HCT116 (cell line): ENCODE measurements around the gene OR10A5. TPM values are rescaled to one million over a fixed set of nuclear protein-coding genes. Genes with fewer than 3 reads are reported as not detected.

Experiments
- ATAC-seq: fragments of 200-7000 bp; cut with Tn5 transposase; 2 replicates; pipeline ENCODE4 v1.9.1; 2020; ENCODE audit warnings: mild to moderate bottlenecking, moderate library complexity
- BruUV-seq: library from RNA; stranded (reverse); fragments of 400-500 nt; replicated peaks from 2 replicates; lab custom pipeline; 2021; lab: Mats Ljungman, UMichigan
- CTCF ChIA-PET: fragments of 300-600 bp; sonication (Branson Sonifier 250); formaldehyde crosslinking; loops from one replicate; lab custom pipeline; 2021; ENCODE audit warnings: antibody characterized with exemption; lab: Charles Lee
- POLR2A ChIA-PET: fragments of 300-600, 350-600 bp; sonication (Branson Sonifier 250); formaldehyde crosslinking; loops from one replicate; lab custom pipeline; 2021; ENCODE audit warnings: antibody characterized with exemption; lab: Charles Lee
- RAD21 ChIA-PET, 2 experiments: fragments of 300-600 bp; sonication (Branson Sonifier 250); formaldehyde crosslinking; loops; one replicate each; lab custom pipeline; 2023; ENCODE audit warnings: low total read pairs in 2 of 2; ENCODE audit not compliant: uncharacterized antibody in 2 of 2, unreplicated experiment in 2 of 2, low non-redundant PET in 1 of 2; lab: Charles Lee
- DNase-seq: peaks from one replicate; pipeline ENCODE4 v3.0.0-alpha.2; 2010; ENCODE audit warnings: low read depth, low spot score
- H2AFZ ChIP-seq: fragments of 200-600 bp; shearing (Covaris generic), sonication (generic); 2 replicates; pipeline ENCODE4 v1.6.1; 2017; ENCODE audit warnings: low read depth, mixed run types, mixed read lengths, antibody characterized with exemption, low read length; ENCODE audit not compliant: poor library complexity, severe bottlenecking
- H3K27ac ChIP-seq: 2 replicates; pipeline ENCODE4 v1.5.1; 2012; ENCODE audit warnings: low read depth, low read length
- H3K27me3 ChIP-seq: fragments of 200-600 bp; sonication (generic); 2 replicates; pipeline ENCODE4 v1.6.1; 2016; ENCODE audit warnings: mixed run types, low read length, mixed read lengths; ENCODE audit not compliant: insufficient read depth
- H3K36me3 ChIP-seq, 2 experiments: fragments of 200-500 bp in 1 of 2; fragments of 200-600 bp in 1 of 2; sonication (Bioruptor generic) in 1 of 2; sonication (generic) in 1 of 2; 2 replicates each; pipeline versions ENCODE4 v1.5.1 to v1.6.1; 2014 to 2016; ENCODE audit warnings: low read length in 2 of 2, inconsistent platforms in 1 of 2, mixed read lengths in 1 of 2, mixed run types in 1 of 2; ENCODE audit not compliant: insufficient read depth in 2 of 2, control insufficient read depth in 1 of 2
- H3K4me1 ChIP-seq, 2 experiments: fragments of 200-600 bp in 1 of 2; sonication (generic) in 1 of 2; 2 replicates each; pipeline versions ENCODE4 v1.5.1 to v1.6.1; 2012 to 2017; ENCODE audit warnings: low read length in 2 of 2, inconsistent platforms in 1 of 2, mild to moderate bottlenecking in 1 of 2, mixed read lengths in 1 of 2, mixed run types in 1 of 2, moderate library complexity in 1 of 2; ENCODE audit not compliant: insufficient read depth in 2 of 2, control insufficient read depth in 1 of 2
- H3K4me2 ChIP-seq: fragments of 200-600 bp; sonication (generic); 2 replicates; pipeline ENCODE4 v1.6.1; 2017; ENCODE audit warnings: mixed run types, low read length, mixed read lengths
- H3K4me3 ChIP-seq, 2 experiments: fragments of 200-600 bp in 1 of 2; sonication (generic) in 1 of 2; replicated peaks in 1 of 2; 2 replicates each; pipeline ENCODE4 v1.5.1; 2011 to 2016; ENCODE audit warnings: low read length in 2 of 2, control low read depth in 1 of 2, low read depth in 1 of 2, mild to moderate bottlenecking in 1 of 2, mixed read lengths in 1 of 2, mixed run types in 1 of 2
- H3K79me2 ChIP-seq: fragments of 200-600 bp; sonication (generic); 2 replicates; pipeline ENCODE4 v1.6.1; 2017; ENCODE audit warnings: mild to moderate bottlenecking, mixed run types, low read length, moderate library complexity, mixed read lengths; ENCODE audit not compliant: insufficient read depth
- H3K9ac ChIP-seq: fragments of 200-600 bp; sonication (generic); 2 replicates; pipeline ENCODE4 v1.6.1; 2016; ENCODE audit warnings: low read length, mixed read lengths
- H3K9me2 ChIP-seq: fragments of 200-600 bp; sonication (generic), shearing (Covaris generic); 2 replicates; pipeline ENCODE4 v1.6.1; 2017; ENCODE audit warnings: mixed run types, mild to moderate bottlenecking, moderate library complexity; ENCODE audit not compliant: insufficient read depth
- H3K9me3 ChIP-seq, 2 experiments: fragments of 200-500 bp in 1 of 2; fragments of 200-600 bp in 1 of 2; sonication (Bioruptor generic) in 1 of 2; sonication (generic) in 1 of 2; 2 replicates each; pipeline ENCODE4 v1.6.1; 2014 to 2017; ENCODE audit warnings: low read length in 2 of 2, mixed read lengths in 2 of 2, inconsistent platforms in 1 of 2, low read depth in 1 of 2, mild to moderate bottlenecking in 1 of 2, mixed run types in 1 of 2, moderate library complexity in 1 of 2; ENCODE audit not compliant: control insufficient read depth in 1 of 2, insufficient read depth in 1 of 2
- H4K20me1 ChIP-seq: fragments of 200-600 bp; sonication (generic), shearing (Covaris generic); 2 replicates; pipeline ENCODE4 v1.6.1; 2017; ENCODE audit warnings: mixed run types, mild to moderate bottlenecking, moderate library complexity; ENCODE audit not compliant: insufficient read depth
- ATF3 ChIP-seq: IDR thresholded peaks from 2 replicates; pipeline ENCODE4 v1.6.1; 2012
- CBX3 ChIP-seq: IDR thresholded peaks from 2 replicates; pipeline ENCODE4 v1.6.1; 2012; ENCODE audit warnings: low read depth
- CEBPB ChIP-seq: IDR thresholded peaks from 2 replicates; pipeline ENCODE4 v1.6.1; 2012; ENCODE audit warnings: low read depth
- CTCF ChIP-seq, 3 experiments: fragments of 200-600 bp in 1 of 3; sonication (generic) in 1 of 3; IDR thresholded peaks in 2 of 3; conservative IDR thresholded peaks in 1 of 3; 2 replicates each; pipeline ENCODE4 v1.5.1; 2012 to 2017; ENCODE audit warnings: low read depth in 2 of 3, low read length in 2 of 3, antibody characterized with exemption in 1 of 3, borderline replicate concordance in 1 of 3, control low read depth in 1 of 3, mild to moderate bottlenecking in 1 of 3, mixed read lengths in 1 of 3, mixed run types in 1 of 3, moderate library complexity in 1 of 3; ENCODE audit not compliant: insufficient read depth in 1 of 3
- ELF1 ChIP-seq: IDR thresholded peaks from 2 replicates; pipeline ENCODE4 v1.6.1; 2012; ENCODE audit warnings: low read depth, borderline replicate concordance
- EZH2 ChIP-seq: fragments of 200-600 bp; sonication (generic); IDR thresholded peaks from 2 replicates; pipeline ENCODE4 v1.6.1; 2017; ENCODE audit warnings: antibody characterized with exemption, mixed run types
- FOSL1 ChIP-seq: IDR thresholded peaks from 2 replicates; pipeline ENCODE4 v1.6.1; 2012; ENCODE audit warnings: low read depth
- JUND ChIP-seq: IDR thresholded peaks from 2 replicates; pipeline ENCODE4 v1.6.1; 2012
- MAX ChIP-seq: IDR thresholded peaks from 2 replicates; pipeline ENCODE4 v1.6.1; 2012
- POLR2A ChIP-seq: IDR thresholded peaks from 2 replicates; pipeline ENCODE4 v1.7.0; 2011; ENCODE audit warnings: borderline replicate concordance; ENCODE audit not compliant: insufficient read depth, insufficient read length; ENCODE audit errors: extremely low read depth
- POLR2AphosphoS5 ChIP-seq: IDR thresholded peaks from 2 replicates; pipeline ENCODE4 v1.6.1; 2011; ENCODE audit warnings: mild to moderate bottlenecking, low read depth, low read length, moderate library complexity
- RAD21 ChIP-seq: IDR thresholded peaks from 2 replicates; pipeline ENCODE4 v1.6.1; 2012; ENCODE audit warnings: low read depth, mild to moderate bottlenecking
- SIN3A ChIP-seq: IDR thresholded peaks from 2 replicates; pipeline ENCODE4 v1.6.1; 2012; ENCODE audit warnings: low read depth
- SP1 ChIP-seq: IDR thresholded peaks from 2 replicates; pipeline ENCODE4 v1.6.1; 2012; ENCODE audit warnings: low read depth
- SRF ChIP-seq: IDR thresholded peaks from 2 replicates; pipeline ENCODE4 v1.6.1; 2012; ENCODE audit warnings: low read depth
- YY1 ChIP-seq: IDR thresholded peaks from 2 replicates; pipeline ENCODE4 v1.6.1; 2011; ENCODE audit warnings: low read length, low read depth, moderate library complexity, mild to moderate bottlenecking; ENCODE audit not compliant: insufficient replicate concordance; ENCODE audit errors: extremely low read depth
- ZBTB33 ChIP-seq: IDR thresholded peaks from 2 replicates; pipeline ENCODE4 v1.6.1; 2011; ENCODE audit warnings: mild to moderate bottlenecking, low read length, moderate library complexity; ENCODE audit not compliant: insufficient replicate concordance; ENCODE audit errors: extremely low read depth
- ZFX ChIP-seq: fragments of 450-650 bp; IDR thresholded peaks from 2 replicates; pipeline ENCODE4 v1.6.1; 2017
- ZNF274 ChIP-seq: fragments of 200-500 bp; sonication (Bioruptor generic); IDR thresholded peaks from 2 replicates; pipeline ENCODE4 v1.6.1; 2014; ENCODE audit warnings: mild to moderate bottlenecking, low read depth, low read length, inconsistent platforms
- intact Hi-C: fragments of 100-400 bp; cut with micrococcal nuclease; formaldehyde crosslinking; loops from 2 replicates; pipeline ENCODE4 v1.10.0; 2022
- total RNA-seq: library from RNA; stranded (reverse); gene quantifications from one replicate; pipeline ENCODE4 v1.2.1, GENCODE V29; 2021; ENCODE audit not compliant: unreplicated experiment
- TF ChIP-seq, protein P1 (sequence below): IDR thresholded peaks from 2 replicates; pipeline ENCODE4 v1.6.1; 2012; ENCODE audit warnings: low read depth

Gene OR10A5
- total RNA-seq, 1 experiment from 2014 or later = not detected

- TF ChIP-seq ZBTB33 (no peak), CBX3 (no peak)
These were observed 1.1 kb upstream of the OR10A5 start (continued) for GRCh38 chr11:6844356-6844755.

DNA sequence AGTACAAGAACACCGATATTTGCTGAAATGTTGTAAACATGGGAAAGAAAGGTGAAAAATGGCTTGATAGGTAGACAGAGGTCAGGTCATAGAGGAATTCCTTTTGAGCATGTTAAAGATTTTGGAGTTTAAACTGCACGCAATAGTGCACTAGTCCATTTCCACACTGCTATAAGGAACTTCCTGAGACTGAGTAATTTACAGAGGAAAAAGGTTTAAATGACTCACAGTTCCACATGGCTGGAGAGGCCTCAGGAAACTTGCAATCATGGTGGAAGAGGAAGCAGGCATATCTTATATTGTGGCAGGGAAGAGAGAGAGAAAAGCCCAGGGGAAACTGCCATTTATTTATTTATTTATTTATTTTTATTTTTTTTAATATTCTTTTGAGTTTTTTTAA, 5.0 kb downstream of the OR10A5 start:
- no peaks in the 10 kb centered on the region for H3K36me3 ChIP-seq
- no peaks in the 10 kb centered on the region; a peak in 1 of 4 replicates for H3K9me3 ChIP-seq
- H3K9ac ChIP-seq = no peak overlapping the region
- DNase-seq = no peak
- H2AFZ ChIP-seq = no peak overlapping the region
- ChIA-PET CTCF (no interaction called here), RAD21 (no interaction called here), POLR2A (no interaction called here)
- intact Hi-C loops = no loop called here
- H3K4me1 ChIP-seq = no peaks in the 10 kb centered on the region
- no peak overlapping the region for H3K27ac ChIP-seq
- H3K79me2 ChIP-seq = no peaks in the 10 kb centered on the region
- no peak overlapping the region for H3K4me3 ChIP-seq
- BruUV-seq = no TSS peak
- no peak for ATAC-seq
- TF ChIP-seq CBX3 = no peak
- TF ChIP-seq CTCF (IDR thresholded peaks at IDR 0.05 in 2 of 3, conservative IDR thresholded peaks at IDR 0.05 in 1 of 3; ENCODE audit: borderline replicate concordance in 1 of 3, insufficient read depth in 1 of 3, low read depth in 2 of 3, low read length in 2 of 3) = no peak
- TF ChIP-seq CEBPB = no peak
- no peak for TF ChIP-seq POLR2AphosphoS5
- TF ChIP-seq FOSL1 = no peak
- TF ChIP-seq SP1 = no peak
- no peak for TF ChIP-seq SRF
- TF ChIP-seq JUND = no peak
- no peak for TF ChIP-seq MAX
- TF ChIP-seq ZFX = no peak
- TF ChIP-seq, protein P1, sequence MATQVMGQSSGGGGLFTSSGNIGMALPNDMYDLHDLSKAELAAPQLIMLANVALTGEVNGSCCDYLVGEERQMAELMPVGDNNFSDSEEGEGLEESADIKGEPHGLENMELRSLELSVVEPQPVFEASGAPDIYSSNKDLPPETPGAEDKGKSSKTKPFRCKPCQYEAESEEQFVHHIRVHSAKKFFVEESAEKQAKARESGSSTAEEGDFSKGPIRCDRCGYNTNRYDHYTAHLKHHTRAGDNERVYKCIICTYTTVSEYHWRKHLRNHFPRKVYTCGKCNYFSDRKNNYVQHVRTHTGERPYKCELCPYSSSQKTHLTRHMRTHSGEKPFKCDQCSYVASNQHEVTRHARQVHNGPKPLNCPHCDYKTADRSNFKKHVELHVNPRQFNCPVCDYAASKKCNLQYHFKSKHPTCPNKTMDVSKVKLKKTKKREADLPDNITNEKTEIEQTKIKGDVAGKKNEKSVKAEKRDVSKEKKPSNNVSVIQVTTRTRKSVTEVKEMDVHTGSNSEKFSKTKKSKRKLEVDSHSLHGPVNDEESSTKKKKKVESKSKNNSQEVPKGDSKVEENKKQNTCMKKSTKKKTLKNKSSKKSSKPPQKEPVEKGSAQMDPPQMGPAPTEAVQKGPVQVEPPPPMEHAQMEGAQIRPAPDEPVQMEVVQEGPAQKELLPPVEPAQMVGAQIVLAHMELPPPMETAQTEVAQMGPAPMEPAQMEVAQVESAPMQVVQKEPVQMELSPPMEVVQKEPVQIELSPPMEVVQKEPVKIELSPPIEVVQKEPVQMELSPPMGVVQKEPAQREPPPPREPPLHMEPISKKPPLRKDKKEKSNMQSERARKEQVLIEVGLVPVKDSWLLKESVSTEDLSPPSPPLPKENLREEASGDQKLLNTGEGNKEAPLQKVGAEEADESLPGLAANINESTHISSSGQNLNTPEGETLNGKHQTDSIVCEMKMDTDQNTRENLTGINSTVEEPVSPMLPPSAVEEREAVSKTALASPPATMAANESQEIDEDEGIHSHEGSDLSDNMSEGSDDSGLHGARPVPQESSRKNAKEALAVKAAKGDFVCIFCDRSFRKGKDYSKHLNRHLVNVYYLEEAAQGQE = no peak
- TF ChIP-seq YY1 = no peak
- TF ChIP-seq ZNF274 = no peak
- no peak for TF ChIP-seq SIN3A
- no peak for TF ChIP-seq ELF1
- no peak for TF ChIP-seq EZH2
- TF ChIP-seq RAD21 = no peak
- no peak for TF ChIP-seq ATF3
- TF ChIP-seq POLR2A = no peak
- no peak overlapping the region for H3K4me2 ChIP-seq
- no peaks in the 10 kb centered on the region for H3K9me2 ChIP-seq
- H4K20me1 ChIP-seq = no peaks in the 10 kb centered on the region
- no peaks in the 10 kb centered on the region for H3K27me3 ChIP-seq
